Neural progenitor cell (in vitro differentiated cells): ENCODE data around the gene CHPF. TPM values are rescaled to one million over a fixed set of nuclear protein-coding genes. Genes with fewer than 3 reads are reported as not detected.

Source experiments
- DNase-seq: peaks from one replicate; pipeline ENCODE4 v3.0.0-alpha.2; 2016; ENCODE audit warnings: low spot score
- H2AFZ ChIP-seq: fragments of 200-600 bp; sonication (generic); replicated peaks from 2 replicates; pipeline ENCODE4 v1.6.1; 2016; ENCODE audit warnings: antibody characterized with exemption
- H3F3A ChIP-seq: fragments of 200-600 bp; sonication (generic); 2 replicates; pipeline ENCODE4 v1.6.1; 2016; ENCODE audit warnings: antibody characterized with exemption, low read depth
- H3K27ac ChIP-seq: fragments of 200-600 bp; sonication (generic); 2 replicates; pipeline ENCODE4 v1.5.1; 2016; ENCODE audit warnings: mild to moderate bottlenecking
- H3K27me3 ChIP-seq: fragments of 200-600 bp; sonication (generic); 2 replicates; pipeline ENCODE4 v1.6.1; 2016; ENCODE audit warnings: mild to moderate bottlenecking, moderate library complexity
- H3K36me3 ChIP-seq: fragments of 200-600 bp; sonication (generic); 2 replicates; pipeline ENCODE4 v1.5.1; 2016
- H3K4me1 ChIP-seq: fragments of 200-600 bp; sonication (generic); 2 replicates; pipeline ENCODE4 v1.6.1; 2016; ENCODE audit warnings: mixed run types
- H3K4me2 ChIP-seq: fragments of 200-600 bp; sonication (generic); 2 replicates; pipeline ENCODE4 v1.6.1; 2016
- H3K4me3 ChIP-seq: fragments of 200-600 bp; sonication (generic); 2 replicates; pipeline ENCODE4 v1.5.1; 2016
- H3K79me2 ChIP-seq: fragments of 200-600 bp; sonication (generic); 2 replicates; pipeline ENCODE4 v1.6.1; 2016; ENCODE audit warnings: low read depth
- H3K9ac ChIP-seq: fragments of 200-600 bp; sonication (generic); 2 replicates; pipeline ENCODE4 v1.6.1; 2016
- H3K9me3 ChIP-seq: fragments of 200-600 bp; sonication (generic); 2 replicates; pipeline ENCODE4 v1.5.1; 2016; ENCODE audit warnings: low read depth
- H4K20me1 ChIP-seq: fragments of 200-600 bp; sonication (generic); 2 replicates; pipeline ENCODE4 v1.6.1; 2016; ENCODE audit warnings: low read depth
- H3K27ac Mint-ChIP-seq: 3 replicates; pipeline ENCODE4 v1.8.0; 2021; ENCODE audit warnings: mixed read lengths
- H3K27me3 Mint-ChIP-seq: 2 replicates; pipeline ENCODE4 v1.8.0; 2022; ENCODE audit warnings: low read depth, mild to moderate bottlenecking, inconsistent platforms, moderate library complexity, mixed read lengths; ENCODE audit not compliant: insufficient read depth
- H3K36me3 Mint-ChIP-seq: 3 replicates; pipeline ENCODE4 v1.8.0; 2021; ENCODE audit warnings: mixed read lengths
- H3K4me1 Mint-ChIP-seq: 3 replicates; pipeline ENCODE4 v1.8.0; 2021; ENCODE audit warnings: mixed read lengths
- H3K4me3 Mint-ChIP-seq: 3 replicates; pipeline ENCODE4 v1.8.0; 2021; ENCODE audit warnings: mild to moderate bottlenecking, moderate library complexity, mixed read lengths
- H3K9me3 Mint-ChIP-seq: 3 replicates; pipeline ENCODE4 v1.8.0; 2020; ENCODE audit warnings: mixed read lengths
- CTCF ChIP-seq: fragments of 200-600 bp; sonication (generic); IDR thresholded peaks from 2 replicates; pipeline ENCODE4 v1.5.1; 2017; ENCODE audit warnings: antibody characterized with exemption, mild to moderate bottlenecking
- EZH2 ChIP-seq: fragments of 200-600 bp; sonication (generic); IDR thresholded peaks from 2 replicates; pipeline ENCODE4 v1.6.1; 2017; ENCODE audit warnings: antibody characterized with exemption, mild to moderate bottlenecking, moderate library complexity
- EZH2phosphoT487 ChIP-seq: fragments of 200-600 bp; sonication (generic); IDR thresholded peaks from 2 replicates; pipeline ENCODE4 v1.6.1; 2017; ENCODE audit warnings: antibody characterized with exemption
- total RNA-seq: library from RNA; depleted of rRNA; stranded (reverse); fragments of >200 nt; gene quantifications from 2 replicates; pipeline ENCODE4 v1.2.3, GENCODE V29; 2015; ENCODE audit warnings: low replicate concordance

CHPF gene
- total RNA-seq, 1 donor from 2014 or later: 6.7 TPM

- no peaks in the 10 kb centered on the region for H3K4me1 ChIP-seq
- no peak overlapping the region for H3K4me2 ChIP-seq
- H2AFZ ChIP-seq: no peak overlapping the region
- no peak overlapping the region for H3K9ac ChIP-seq
- H3K4me3 ChIP-seq: no peak overlapping the region
- H3F3A ChIP-seq: peaks cover 3% of the 10 kb centered on the region
- H3K27me3 ChIP-seq: no peaks in the 10 kb centered on the region
- H4K20me1 ChIP-seq: no peaks in the 10 kb centered on the region
- Mint-ChIP-seq H3K4me3 (no peak overlapping the region), H3K27ac (no peak overlapping the region), H3K36me3 (no peaks in the 10 kb centered on the region), H3K9me3 (no peaks in the 10 kb centered on the region), H3K4me1 (peaks cover 32% of the 10 kb centered on the region), H3K27me3 (peaks cover 6% of the 10 kb centered on the region)
- no peaks in the 10 kb centered on the region for H3K36me3 ChIP-seq
- no peaks in the 10 kb centered on the region for H3K79me2 ChIP-seq
- no peak overlapping the region for H3K27ac ChIP-seq
- no peak for DNase-seq
- no peaks in the 10 kb centered on the region for H3K9me3 ChIP-seq
- TF ChIP-seq EZH2phosphoT487 (no peak), CTCF (no peak), EZH2 (no peak)
These were observed 47.5 kb upstream of the CHPF start for GRCh38 chr2:219591091-219591490.

DNA sequence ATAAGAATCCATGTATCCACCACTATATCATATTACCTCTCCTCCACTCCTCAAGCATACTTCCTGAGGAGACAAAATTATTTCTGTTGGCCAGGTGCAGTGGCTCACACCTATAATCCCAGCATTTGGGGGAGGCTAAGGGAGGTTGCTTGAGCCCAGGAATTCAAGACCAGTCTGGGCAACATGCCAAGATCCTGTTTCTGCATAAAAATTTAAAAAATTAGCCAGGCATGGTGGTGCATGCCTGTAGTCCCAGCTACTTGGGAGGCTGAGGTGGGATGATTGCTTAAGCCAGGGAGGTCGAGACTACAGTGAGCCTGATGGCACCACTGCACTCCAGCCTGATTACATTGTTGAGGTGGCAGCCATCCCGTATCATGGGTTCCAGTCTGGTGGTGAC is 37.7 kb upstream of the CHPF start:
- TF ChIP-seq EZH2phosphoT487: no peak
- TF ChIP-seq EZH2: no peak
- TF ChIP-seq CTCF: no peak
- Histone ChIP-seq H3K36me3 (no peaks in the 10 kb centered on the region), H3F3A (peaks cover 32% of the 10 kb centered on the region), H2AFZ (no peak overlapping the region), H3K9me3 (no peaks in the 10 kb centered on the region), H3K4me1 (peaks cover 31% of the 10 kb centered on the region), H3K4me2 (no peak overlapping the region), H3K9ac (no peak overlapping the region), H3K27ac (no peak overlapping the region), H3K4me3 (no peak overlapping the region), H3K27me3 (no peaks in the 10 kb centered on the region), H3K79me2 (no peaks in the 10 kb centered on the region), H4K20me1 (no peaks in the 10 kb centered on the region)
- Mint-ChIP-seq H3K36me3 (no peaks in the 10 kb centered on the region), H3K27me3 (peaks cover 6% of the 10 kb centered on the region), H3K4me1 (peaks cover 35% of the 10 kb centered on the region), H3K27ac (no peak overlapping the region), H3K9me3 (no peaks in the 10 kb centered on the region), H3K4me3 (no peak overlapping the region)
- no peak for DNase-seq

GRCh38 chr2:219578811-219579613 is 35.4 kb upstream of the CHPF start:
- Mint-ChIP-seq H3K27ac (peak overlapping the region; percentile 67), H3K27me3 (peaks cover 7% of the 10 kb centered on the region), H3K4me1 (peaks cover 47% of the 10 kb centered on the region), H3K9me3 (no peaks in the 10 kb centered on the region), H3K36me3 (no peaks in the 10 kb centered on the region), H3K4me3 (peak overlapping the region; percentile 1)
- Histone ChIP-seq H3F3A (peaks cover 32% of the 10 kb centered on the region), H3K79me2 (no peaks in the 10 kb centered on the region), H3K4me3 (no peak overlapping the region), H3K4me1 (peaks cover 39% of the 10 kb centered on the region), H3K9ac (no peak overlapping the region), H3K36me3 (no peaks in the 10 kb centered on the region), H3K4me2 (peak overlapping the region; percentile 22), H3K27me3 (no peaks in the 10 kb centered on the region), H2AFZ (no peak overlapping the region), H3K9me3 (no peaks in the 10 kb centered on the region), H3K27ac (no peak overlapping the region), H4K20me1 (no peaks in the 10 kb centered on the region)
- no peak for DNase-seq
- no peak for TF ChIP-seq EZH2
- no peak for TF ChIP-seq CTCF
- no peak for TF ChIP-seq EZH2phosphoT487
